ENCODE results near the gene CSAG2. TPM values are rescaled to one million over a fixed set of nuclear protein-coding genes. Genes with fewer than 3 reads are reported as not detected.

The CSAG2 gene, protein sequence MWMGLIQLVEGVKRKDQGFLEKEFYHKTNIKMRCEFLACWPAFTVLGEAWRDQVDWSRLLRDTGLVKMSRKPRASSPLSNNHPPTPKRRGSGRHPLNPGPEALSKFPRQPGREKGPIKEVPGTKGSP
- not detected in 2 replicates for total RNA-seq

DNA sequence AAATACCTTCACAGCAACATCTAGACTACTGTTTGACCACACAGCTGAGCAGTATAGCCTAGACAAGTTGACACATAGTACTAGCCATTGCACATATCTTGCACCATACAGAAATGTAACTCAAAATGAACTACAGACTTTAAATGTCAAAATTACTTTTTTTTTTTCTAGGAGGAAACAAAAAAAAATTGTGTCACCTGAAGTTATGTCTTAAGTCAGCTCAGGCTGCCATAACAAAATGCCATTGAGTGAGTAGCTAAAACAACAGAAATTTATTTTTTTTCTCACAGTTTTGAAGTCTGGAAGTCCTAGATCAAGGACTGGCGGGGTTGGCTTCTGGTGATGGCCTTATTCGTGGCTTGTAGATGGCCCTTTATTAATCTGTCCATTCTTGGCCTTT, at the start of gene CSAG2:
Gene CSAG2 (minus strand): TSS at position 101 of the 400 bp plus-strand sequence. CDS start 161 bp downstream, outside the sequence.

DNA sequence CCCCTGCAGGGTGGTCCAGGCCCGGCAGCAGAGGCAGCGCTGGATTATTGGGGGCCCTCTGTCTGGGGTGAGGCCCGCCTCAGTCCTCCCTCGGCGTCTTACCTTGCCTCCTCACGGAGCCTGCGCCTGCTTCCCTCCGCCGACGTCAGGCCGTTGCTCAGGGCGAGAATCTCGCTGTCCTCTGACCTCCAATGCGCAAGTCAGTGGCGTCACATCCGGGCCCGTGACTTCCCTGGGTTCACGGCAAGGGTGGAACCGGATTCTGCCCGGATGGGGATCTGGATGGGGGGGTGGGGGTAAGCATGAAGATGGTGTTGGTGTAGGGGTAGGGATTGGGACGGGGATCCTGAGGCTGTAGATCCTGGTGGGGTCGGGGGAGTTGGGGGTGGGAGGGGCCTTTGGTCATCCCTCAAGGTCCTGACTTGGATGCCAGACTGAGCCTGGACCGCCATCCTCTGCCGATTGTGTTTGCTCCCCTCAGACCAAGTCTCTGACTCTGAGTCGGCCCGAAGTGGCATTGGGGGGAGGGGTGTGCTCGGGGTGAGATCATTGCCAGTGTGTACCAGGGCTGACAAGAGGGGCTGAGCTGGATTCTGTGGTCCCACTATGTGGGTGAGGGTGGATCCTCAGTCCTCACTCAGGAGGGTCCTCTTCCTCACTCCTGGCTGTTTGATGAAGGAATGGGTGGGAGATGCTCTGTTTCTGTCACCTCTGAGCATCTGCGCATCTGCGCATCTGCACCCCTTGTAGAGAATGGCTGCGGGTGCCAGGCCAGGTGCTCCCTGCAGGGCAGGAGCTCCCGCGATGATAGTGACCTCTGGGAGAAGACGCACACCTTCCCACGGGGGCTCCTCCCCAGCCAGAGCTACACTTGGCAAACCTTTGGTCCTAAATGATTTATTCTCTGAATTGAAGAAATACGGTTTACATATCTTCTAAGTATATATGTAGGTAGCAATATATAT, 44.9 kb upstream of the CSAG2 start, which contains the start of gene MAGEA2:
Gene MAGEA2 (minus strand): TSS at position 157 of the 965 bp plus-strand sequence. CDS start 2,479 bp downstream, outside the sequence.

DNA sequence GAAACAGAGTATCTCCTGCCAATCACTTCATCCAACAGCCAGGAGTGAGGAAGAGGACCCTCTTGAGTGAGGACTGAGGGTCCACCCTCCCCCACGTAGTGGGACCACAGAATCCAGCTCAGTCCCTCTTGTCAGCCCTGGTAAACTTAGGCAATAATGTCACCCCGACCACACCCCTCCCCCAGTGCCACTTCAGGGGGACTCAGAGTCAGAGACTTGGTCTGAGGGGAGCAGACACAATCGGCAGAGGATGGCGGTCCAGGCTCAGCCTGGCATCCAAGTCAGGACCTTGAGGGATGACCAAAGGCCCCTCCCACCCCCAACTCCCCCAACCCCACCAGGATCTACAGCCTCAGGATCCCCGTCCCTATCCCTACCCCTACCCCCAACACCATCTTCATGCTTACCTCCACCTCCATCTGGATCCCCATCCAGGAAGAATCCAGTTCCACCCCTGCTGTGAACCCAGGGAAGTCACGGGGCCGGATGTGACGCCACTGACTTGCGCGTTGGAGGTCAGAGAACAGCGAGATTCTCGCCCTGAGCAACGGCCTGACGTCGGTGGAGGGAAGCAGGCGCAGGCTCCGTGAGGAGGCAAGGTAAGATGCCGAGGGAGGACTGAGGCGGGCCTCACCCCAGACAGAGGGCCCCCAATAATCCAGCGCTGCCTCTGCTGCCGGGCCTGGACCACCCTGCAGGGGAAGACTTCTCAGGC, 24.3 kb upstream of the CSAG2 start, which contains the start of the genes CSAG1 and MAGEA12:
Gene CSAG1 (minus strand): TSS at position 461 of the 715 bp plus-strand sequence. CDS start 1,261 bp downstream, outside the sequence.
Gene MAGEA12 (plus strand): TSS at position 497 of the 715 bp plus-strand sequence. CDS start 2,405 bp downstream, outside the sequence.

DNA sequence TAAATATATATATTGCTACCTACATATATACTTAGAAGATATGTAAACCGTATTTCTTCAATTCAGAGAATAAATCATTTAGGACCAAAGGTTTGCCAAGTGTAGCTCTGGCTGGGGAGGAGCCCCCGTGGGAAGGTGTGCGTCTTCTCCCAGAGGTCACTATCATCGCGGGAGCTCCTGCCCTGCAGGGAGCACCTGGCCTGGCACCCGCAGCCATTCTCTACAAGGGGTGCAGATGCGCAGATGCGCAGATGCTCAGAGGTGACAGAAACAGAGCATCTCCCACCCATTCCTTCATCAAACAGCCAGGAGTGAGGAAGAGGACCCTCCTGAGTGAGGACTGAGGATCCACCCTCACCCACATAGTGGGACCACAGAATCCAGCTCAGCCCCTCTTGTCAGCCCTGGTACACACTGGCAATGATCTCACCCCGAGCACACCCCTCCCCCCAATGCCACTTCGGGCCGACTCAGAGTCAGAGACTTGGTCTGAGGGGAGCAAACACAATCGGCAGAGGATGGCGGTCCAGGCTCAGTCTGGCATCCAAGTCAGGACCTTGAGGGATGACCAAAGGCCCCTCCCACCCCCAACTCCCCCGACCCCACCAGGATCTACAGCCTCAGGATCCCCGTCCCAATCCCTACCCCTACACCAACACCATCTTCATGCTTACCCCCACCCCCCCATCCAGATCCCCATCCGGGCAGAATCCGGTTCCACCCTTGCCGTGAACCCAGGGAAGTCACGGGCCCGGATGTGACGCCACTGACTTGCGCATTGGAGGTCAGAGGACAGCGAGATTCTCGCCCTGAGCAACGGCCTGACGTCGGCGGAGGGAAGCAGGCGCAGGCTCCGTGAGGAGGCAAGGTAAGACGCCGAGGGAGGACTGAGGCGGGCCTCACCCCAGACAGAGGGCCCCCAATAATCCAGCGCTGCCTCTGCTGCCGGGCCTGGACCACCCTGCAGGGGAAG, 5.0 kb upstream of the CSAG2 start, which contains the start of gene MAGEA2B:
Gene MAGEA2B (plus strand): TSS at position 814 of the 973 bp plus-strand sequence. CDS start 2,479 bp downstream, outside the sequence.

DNA sequence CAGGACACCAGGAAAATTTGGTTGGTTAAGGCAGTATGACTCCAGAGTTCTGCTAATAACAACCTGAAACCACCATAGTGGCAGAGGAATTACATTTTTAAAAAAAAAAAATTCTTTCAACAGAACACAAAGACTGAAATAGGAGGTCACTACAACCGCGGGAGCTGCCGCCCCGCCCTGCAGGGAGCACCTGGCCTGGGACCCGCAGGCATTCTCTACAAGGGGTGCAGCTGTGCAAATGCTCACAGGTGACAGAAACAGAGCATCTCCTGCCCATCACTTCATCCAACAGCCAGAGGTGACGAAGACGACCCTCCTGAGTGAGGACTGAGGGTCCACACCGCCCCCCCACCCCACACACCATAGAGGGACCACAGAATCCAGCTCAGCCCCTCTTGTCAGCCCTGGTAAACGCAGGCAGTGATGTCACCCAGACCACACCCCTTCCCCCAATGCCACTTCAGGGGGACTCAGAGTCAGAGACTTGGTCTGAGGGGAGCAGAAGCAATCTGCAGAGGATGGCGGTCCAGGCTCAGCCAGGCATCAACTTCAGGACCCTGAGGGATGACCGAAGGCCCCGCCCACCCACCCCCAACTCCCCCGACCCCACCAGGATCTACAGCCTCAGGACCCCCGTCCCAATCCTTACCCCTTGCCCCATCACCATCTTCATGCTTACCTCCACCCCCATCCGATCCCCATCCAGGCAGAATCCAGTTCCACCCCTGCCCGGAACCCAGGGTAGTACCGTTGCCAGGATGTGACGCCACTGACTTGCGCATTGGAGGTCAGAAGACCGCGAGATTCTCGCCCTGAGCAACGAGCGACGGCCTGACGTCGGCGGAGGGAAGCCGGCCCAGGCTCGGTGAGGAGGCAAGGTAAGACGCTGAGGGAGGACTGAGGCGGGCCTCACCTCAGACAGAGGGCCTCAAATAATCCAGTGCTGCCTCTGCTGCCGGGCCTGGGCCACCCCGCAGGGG, 10.8 kb downstream of the CSAG2 start, which contains the start of gene MAGEA3:
Gene MAGEA3 (plus strand): TSS at position 843 of the 980 bp plus-strand sequence. CDS start 2,039 bp downstream, outside the sequence.

Other genes with a start within 250 kb of the CSAG2 start
- not detected in 2 replicates for gene GABRQ, start 71.4 kb downstream of the CSAG2 start, total RNA-seq
- not detected in 2 replicates for gene MAGEA3, start 10.5 kb downstream of the CSAG2 start, total RNA-seq
- gene MAGEA2B, start 5.4 kb upstream of the CSAG2 start, total RNA-seq, result not detected in 2 replicates
- not detected in 2 replicates for gene CSAG1, start 24.4 kb upstream of the CSAG2 start, total RNA-seq
- under 0.01 and 0.14 TPM in 2 replicates for gene MAGEA12, start 24.5 kb upstream of the CSAG2 start, total RNA-seq
- under 0.01 TPM in 1 of 2 replicates, not detected in the other for gene MAGEA2, start 44.6 kb upstream of the CSAG2 start, total RNA-seq
- gene CSAG3, start 49.9 kb upstream of the CSAG2 start, total RNA-seq, result not detected in 2 replicates
- under 0.01 TPM in 1 of 2 replicates, not detected in the other for gene MAGEA6, start 60.4 kb upstream of the CSAG2 start, total RNA-seq
- 39.0 and 42.5 TPM in 2 replicates for gene CETN2, start 121.5 kb upstream of the CSAG2 start, total RNA-seq
- gene NSDHL, start 121.8 kb upstream of the CSAG2 start, total RNA-seq, result 21.8 and 31.4 TPM in 2 replicates
- 0.37 and 0.43 TPM in 2 replicates for gene ZNF185, start 188.8 kb upstream of the CSAG2 start, total RNA-seq

Data from smooth muscle cell of bladder (primary cell).